AG09319 (cell line): ENCODE results near the gene LTF.
A peak's percentile ranks its signal among the peaks of the same experiment; 100 is the strongest.

Source experiments
- DNase-seq: peaks from one replicate; pipeline ENCODE4 v3.0.0-alpha.2; 2010; ENCODE audit warnings: low read depth; ENCODE audit errors: extremely low read depth
- CTCF ChIP-seq: IDR thresholded peaks from 2 replicates; pipeline ENCODE4 v1.5.1; 2011; ENCODE audit warnings: low read depth, mild to moderate bottlenecking, inconsistent platforms, low read length, moderate library complexity

LTF gene

DNA sequence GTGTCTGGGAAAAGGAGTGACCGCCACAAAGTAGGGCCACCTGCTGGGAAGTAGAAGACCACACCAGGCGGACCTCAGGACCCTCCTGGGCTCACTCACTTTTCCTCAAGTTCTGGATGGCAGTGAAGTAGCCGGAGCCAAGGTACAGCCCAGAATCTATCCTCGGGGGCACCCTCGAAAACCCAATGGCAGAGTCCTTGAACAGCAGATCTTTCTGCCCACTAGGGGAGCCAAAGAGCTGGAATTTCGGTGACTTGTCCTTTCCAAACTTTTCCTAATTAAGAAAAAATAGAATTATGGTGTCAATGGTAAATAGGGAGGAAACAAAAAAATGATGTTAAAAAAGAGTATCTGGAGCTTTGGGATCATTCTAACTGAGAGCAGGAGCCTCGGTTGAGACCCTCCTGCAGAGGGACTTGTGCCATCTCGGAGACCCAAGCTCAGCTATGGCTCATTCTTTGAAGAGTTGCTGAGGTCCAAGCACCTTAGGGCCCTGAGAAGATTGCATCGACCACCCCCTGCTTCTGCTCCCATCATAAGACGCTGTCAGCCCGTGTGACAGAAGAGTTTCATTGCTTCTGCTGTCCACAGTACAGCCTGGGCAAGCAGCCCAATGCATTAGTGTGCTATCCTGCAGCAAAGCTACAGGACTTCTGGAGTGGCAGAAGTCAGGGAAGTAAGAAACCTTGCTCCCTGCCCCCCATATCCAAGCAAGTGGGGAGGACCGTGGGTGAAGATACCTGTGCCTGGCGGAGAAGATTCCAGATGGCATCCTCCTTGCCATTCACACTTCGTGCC lies 14.8 kb downstream of the LTF start:
- DNase-seq: no peak
- peak; percentile 57 for TF ChIP-seq CTCF

DNA sequence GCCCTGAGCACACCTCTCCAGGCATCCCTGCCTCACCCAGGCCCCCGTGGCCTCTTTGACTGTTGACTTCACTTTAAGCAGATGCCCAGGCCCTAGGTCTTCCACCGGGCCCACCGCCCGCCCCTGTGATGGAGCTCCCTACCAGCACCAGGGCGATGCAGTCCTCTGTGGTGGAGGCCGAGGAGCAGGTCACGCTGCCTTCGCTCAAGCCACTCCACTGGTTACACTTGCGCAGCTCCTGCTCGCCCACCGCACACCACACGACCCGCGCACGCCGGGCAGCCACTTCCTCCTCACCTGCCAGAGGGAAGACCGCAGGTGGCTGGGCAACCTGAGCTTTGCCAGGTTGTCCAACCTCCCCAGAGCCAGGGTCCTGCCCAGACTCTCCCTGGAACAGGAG lies 16.0 kb downstream of the LTF start:
- DNase-seq: no peak
- no peak for TF ChIP-seq CTCF

DNA sequence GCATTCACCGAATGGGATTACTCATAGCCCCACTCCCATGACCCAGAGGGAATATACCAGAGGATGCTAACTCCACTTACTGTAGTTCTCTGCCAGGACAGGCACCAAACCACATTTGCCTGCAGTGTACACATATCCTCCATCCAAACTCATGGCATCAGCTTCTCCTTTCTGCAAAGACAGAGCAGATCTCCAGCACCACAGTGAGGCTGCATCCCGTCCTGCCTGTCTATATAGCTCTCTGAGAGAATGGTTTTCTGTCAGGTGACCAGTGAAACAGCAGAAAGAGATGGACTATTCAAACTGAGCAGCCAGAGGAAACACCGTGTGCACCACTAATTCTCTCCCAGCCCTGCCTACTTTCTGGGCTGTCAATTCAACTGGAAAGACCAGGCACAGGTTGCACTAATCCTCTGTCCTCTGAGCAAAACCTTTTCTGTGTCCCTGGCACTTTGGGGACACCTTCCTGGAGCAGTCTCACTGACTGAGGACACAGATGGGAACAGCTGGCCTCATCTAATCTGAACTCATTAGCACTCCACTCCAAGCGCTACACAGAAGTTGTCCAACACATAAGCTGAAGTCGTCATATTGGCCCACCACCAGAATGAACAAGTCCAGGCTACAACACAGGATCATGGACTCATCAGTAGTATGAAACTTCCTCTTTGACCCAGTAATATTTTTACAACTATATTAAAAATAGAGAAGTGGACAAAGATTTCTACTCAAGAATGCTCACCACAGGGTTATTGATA lies 17.3 kb downstream of the LTF start:
- TF ChIP-seq CTCF: no peak
- DNase-seq: no peak

DNA sequence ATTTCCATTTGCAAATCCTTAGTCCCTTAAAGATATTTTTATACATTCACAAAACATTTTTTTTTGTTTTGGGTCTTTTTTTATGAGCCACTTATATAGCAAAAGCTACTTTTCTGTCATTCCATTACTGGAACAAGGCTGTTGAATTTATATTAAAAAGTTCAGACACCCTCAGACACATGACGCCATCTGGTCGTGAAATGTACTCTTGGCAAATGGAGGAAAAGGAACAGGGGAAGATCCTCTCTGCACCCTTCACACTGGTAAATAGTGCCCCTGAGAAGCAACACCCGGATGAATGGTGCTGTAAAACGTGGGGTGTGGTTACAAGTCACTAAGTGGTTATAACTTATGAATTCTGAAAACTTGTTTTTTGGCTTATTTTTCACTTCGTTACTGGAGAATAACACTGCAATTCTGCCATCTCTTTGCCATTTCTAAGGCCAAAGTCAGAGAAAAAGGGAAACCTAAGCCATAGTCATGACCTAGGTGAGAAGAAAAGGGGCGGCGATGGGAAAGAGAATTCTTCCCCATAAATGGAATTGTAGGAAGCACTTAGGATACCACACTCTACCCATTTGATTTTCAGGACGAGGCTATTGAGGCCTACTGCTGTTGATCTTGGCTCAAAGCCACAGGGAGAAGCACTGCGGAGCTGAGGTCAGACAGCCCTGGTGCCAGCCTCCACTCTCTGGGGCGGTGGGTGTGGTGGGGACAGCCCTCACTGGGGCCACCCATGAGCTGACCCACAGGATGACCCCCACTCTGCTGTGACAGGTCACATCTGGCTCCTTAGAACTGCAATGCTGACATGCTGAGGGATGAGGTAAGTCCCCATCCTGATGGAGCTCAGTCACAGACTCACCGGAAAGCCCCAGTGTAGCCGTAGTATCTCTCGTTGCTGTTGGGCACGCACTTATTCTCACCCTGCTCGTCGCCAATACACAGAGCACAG lies 21.9 kb downstream of the LTF start:
- DNase-seq: no peak
- TF ChIP-seq CTCF: no peak

GRCh38 chr3:46440531-46441294 lies 24.0 kb downstream of the LTF start:
- no peak for TF ChIP-seq CTCF
- DNase-seq: no peak

GRCh38 chr3:46438831-46439230 lies 25.9 kb downstream of the LTF start:
- no peak for DNase-seq
- TF ChIP-seq CTCF: no peak
